ENCODE data around the gene DPH6.

DNA sequence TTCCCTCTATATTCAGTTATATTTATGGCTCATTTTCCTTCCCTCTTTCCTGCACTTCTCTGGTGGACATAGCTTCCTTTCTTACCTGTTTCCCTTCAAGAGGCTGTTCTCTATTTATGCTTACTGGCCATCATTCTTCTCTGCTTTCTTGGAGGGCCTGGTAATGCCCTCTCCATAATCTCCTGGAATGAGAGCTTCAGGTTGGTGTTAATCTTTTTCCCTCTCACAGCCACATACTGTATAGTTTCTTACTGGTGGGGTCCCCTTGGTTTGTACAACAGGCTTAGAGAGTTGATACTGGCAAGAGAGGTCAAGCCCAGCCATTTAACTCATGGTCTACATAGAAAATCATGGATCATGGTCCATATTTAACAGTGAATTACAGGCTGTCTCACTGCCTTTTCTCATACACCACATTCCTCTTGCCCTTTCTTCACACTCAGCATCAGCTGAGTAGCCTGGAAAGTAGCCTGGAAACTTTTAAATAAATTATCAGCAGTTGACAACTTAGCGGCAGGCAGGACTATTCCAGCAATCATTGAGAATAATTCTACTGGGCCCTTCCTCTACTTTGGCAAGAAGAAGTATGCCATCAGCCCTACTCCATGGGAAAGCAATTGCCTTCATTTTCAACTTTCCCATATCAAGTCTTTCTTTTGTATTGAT, 38.0 kb upstream of the DPH6 start:
- TF ChIP-seq, protein P1, sequence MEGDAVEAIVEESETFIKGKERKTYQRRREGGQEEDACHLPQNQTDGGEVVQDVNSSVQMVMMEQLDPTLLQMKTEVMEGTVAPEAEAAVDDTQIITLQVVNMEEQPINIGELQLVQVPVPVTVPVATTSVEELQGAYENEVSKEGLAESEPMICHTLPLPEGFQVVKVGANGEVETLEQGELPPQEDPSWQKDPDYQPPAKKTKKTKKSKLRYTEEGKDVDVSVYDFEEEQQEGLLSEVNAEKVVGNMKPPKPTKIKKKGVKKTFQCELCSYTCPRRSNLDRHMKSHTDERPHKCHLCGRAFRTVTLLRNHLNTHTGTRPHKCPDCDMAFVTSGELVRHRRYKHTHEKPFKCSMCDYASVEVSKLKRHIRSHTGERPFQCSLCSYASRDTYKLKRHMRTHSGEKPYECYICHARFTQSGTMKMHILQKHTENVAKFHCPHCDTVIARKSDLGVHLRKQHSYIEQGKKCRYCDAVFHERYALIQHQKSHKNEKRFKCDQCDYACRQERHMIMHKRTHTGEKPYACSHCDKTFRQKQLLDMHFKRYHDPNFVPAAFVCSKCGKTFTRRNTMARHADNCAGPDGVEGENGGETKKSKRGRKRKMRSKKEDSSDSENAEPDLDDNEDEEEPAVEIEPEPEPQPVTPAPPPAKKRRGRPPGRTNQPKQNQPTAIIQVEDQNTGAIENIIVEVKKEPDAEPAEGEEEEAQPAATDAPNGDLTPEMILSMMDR (conservative IDR thresholded peaks at IDR 0.05; ENCODE audit: low read depth, low read length), result no peak
- no peak for TF ChIP-seq EZH2 (IDR thresholded peaks at IDR 0.05; ENCODE audit: borderline replicate concordance, low read depth, low read length, poor library complexity, severe bottlenecking)

Measured in A673 (cell line).